GM12878 (cell line): ENCODE data around the gene RBBP8NL. TPM values are rescaled to one million over a fixed set of nuclear protein-coding genes. Genes with fewer than 3 reads are reported as not detected.

ENCODE experiments used
- ATAC-seq: fragments of 200-7000 bp; cut with Tn5 transposase; 3 replicates; pipeline ENCODE4 v1.9.1; 2020; ENCODE audit warnings: mild to moderate bottlenecking, moderate library complexity
- BruUV-seq: library from RNA; stranded (reverse); fragments of 400-500 nt; replicated peaks from 2 replicates; lab custom pipeline; 2021; lab: Mats Ljungman, UMichigan
- CTCF ChIA-PET: fragments of 300-600 bp; sonication (Branson Sonifier 250); formaldehyde crosslinking; extraction: SDS; loops from one replicate; lab custom pipeline; 2021; ENCODE audit warnings: inconsistent platforms; lab: Yijun Ruan, JAX
- POLR2A ChIA-PET: fragments of 350-600 bp; formaldehyde crosslinking; extraction: SDS; loops from one replicate; lab custom pipeline; 2021; ENCODE audit warnings: inconsistent platforms; lab: Charles Lee
- RAD21 ChIA-PET: fragments of 300-600 bp; sonication (Branson Sonifier 250); formaldehyde crosslinking; loops from one replicate; lab custom pipeline; 2023; ENCODE audit warnings: antibody characterized with exemption; ENCODE audit not compliant: unreplicated experiment; lab: Charles Lee
- SMC1A ChIA-PET: fragments of 300-600 bp; sonication (Branson Sonifier 250); formaldehyde crosslinking; loops from one replicate; lab custom pipeline; 2023; ENCODE audit not compliant: unreplicated experiment, uncharacterized antibody; lab: Charles Lee
- DNase-seq: peaks from one replicate; pipeline ENCODE4 v3.0.0-alpha.2; 2011; ENCODE audit warnings: low read depth, low spot score
- FAIRE-seq: peaks from 3 replicates; lab custom pipeline; 2011; peaks lifted over from hg19 to GRCh38; lab: Jason Lieb, UNC
- H2AFZ ChIP-seq: 2 replicates; pipeline ENCODE4 v1.6.0; 2011; ENCODE audit warnings: low read depth, low read length, control low read depth; ENCODE audit not compliant: control insufficient read depth
- H3K27ac ChIP-seq: 2 replicates; pipeline ENCODE4 v1.5.1; 2011; ENCODE audit warnings: control low read depth; ENCODE audit not compliant: control insufficient read depth, insufficient read depth
- H3K27me3 ChIP-seq, 2 experiments: replicated peaks in 1 of 2; 2 replicates each; pipeline versions ENCODE4 v1.6.0 to v1.6.1; 2011; ENCODE audit warnings: low read length in 1 of 2; ENCODE audit not compliant: control insufficient read depth in 2 of 2, insufficient read depth in 2 of 2
- H3K36me3 ChIP-seq, 2 experiments: 2 replicates each; pipeline ENCODE4 v1.5.1; 2011; ENCODE audit warnings: low read length in 1 of 2; ENCODE audit not compliant: control insufficient read depth in 2 of 2, insufficient read depth in 2 of 2
- H3K4me1 ChIP-seq: 2 replicates; pipeline ENCODE4 v1.6.1; 2011; ENCODE audit warnings: mild to moderate bottlenecking, low read length, moderate library complexity, mixed read lengths; ENCODE audit not compliant: control insufficient read depth, insufficient read depth
- H3K4me2 ChIP-seq: 2 replicates; pipeline ENCODE4 v1.6.0; 2011; ENCODE audit warnings: control low read depth; ENCODE audit not compliant: control insufficient read depth, insufficient read depth
- H3K4me3 ChIP-seq: fragments of 200-600 bp; sonication (generic); 2 replicates; pipeline ENCODE4 v1.5.1; 2016
- H3K79me2 ChIP-seq: 2 replicates; pipeline ENCODE4 v1.6.0; 2011; ENCODE audit warnings: low read length; ENCODE audit not compliant: control insufficient read depth, insufficient read depth
- H3K9ac ChIP-seq: 2 replicates; pipeline ENCODE4 v1.8.0; 2011; ENCODE audit warnings: low read length, control low read depth, mixed read lengths; ENCODE audit not compliant: control insufficient read depth, insufficient read depth
- H3K9me3 ChIP-seq: replicated peaks from 3 replicates; pipeline ENCODE4 v1.5.1; 2011; ENCODE audit warnings: mild to moderate bottlenecking, low read length; ENCODE audit not compliant: control insufficient read depth, insufficient read depth
- H4K20me1 ChIP-seq: 2 replicates; pipeline ENCODE4 v1.6.0; 2011; ENCODE audit not compliant: control insufficient read depth, insufficient read depth
- BRCA1 ChIP-seq: IDR thresholded peaks from 2 replicates; pipeline ENCODE4 v1.6.1; 2011; ENCODE audit warnings: low read depth, low read length, improper control_type of control experiment
- CBX3 ChIP-seq: fragments of 200-600 bp; sonication (generic); IDR thresholded peaks from 2 replicates; pipeline ENCODE4 v1.6.1; 2016; ENCODE audit warnings: low read depth, borderline replicate concordance
- HDGF ChIP-seq: fragments of 450-650 bp; IDR thresholded peaks from 2 replicates; pipeline ENCODE4 v1.6.1; 2016; ENCODE audit warnings: antibody characterized with exemption
- SUZ12 ChIP-seq: fragments of 200-600 bp; sonication (generic); IDR thresholded peaks from one replicate; pipeline ENCODE4 v1.6.1; 2018; ENCODE audit warnings: antibody characterized with exemption, mild to moderate bottlenecking; ENCODE audit not compliant: unreplicated experiment
- TBL1XR1 ChIP-seq: IDR thresholded peaks from 2 replicates; pipeline ENCODE4 v1.6.1; 2012; ENCODE audit warnings: low read depth, low read length, improper control_type of control experiment
- WGBS: methylation state at CpG from one replicate; pipeline ENCODE4 v1.1.6; 2016; ENCODE audit warnings: low lambda C conversion rate; ENCODE audit not compliant: insufficient replicate concordance, insufficient coverage; ENCODE audit errors: missing lambda C conversion rate; 5-methylcytosine and 5-hydroxymethylcytosine counted together
- in situ Hi-C: fragments of 300-500 bp; cut with MboI; formaldehyde crosslinking; loops from 9 replicates; pipeline ENCODE4 v1.14.3; 2018; ENCODE audit warnings: mixed read lengths
- intact Hi-C: fragments of 100-400 bp; cut with micrococcal nuclease; formaldehyde crosslinking; loops from one replicate; pipeline ENCODE4 v1.14.2; 2022; ENCODE audit not compliant: unreplicated experiment
- polyA plus RNA-seq, 11 experiments: library from polyadenylated mRNA; depleted of rRNA in 4 of 11; unstranded in 6 of 11; stranded (reverse) in 5 of 11; fragments of >200 nt; fragmentation: Nextera tagmentation in 4 of 11; fragmentation: Illumina TruSeq in 1 of 11; extraction: Ambion mirVana in 4 of 11; extraction: Trizol in 1 of 11; gene quantifications; 1 replicate in 1 of 11; 2 replicates in 10 of 11; pipeline versions ENCODE4 v1.2.1 to v1.2.3, GENCODE V29; 2011 to 2016; ENCODE audit warnings: inconsistent platforms in 2 of 11, missing spikeins in 2 of 11, low read depth in 1 of 11
- total RNA-seq, 4 experiments: library from RNA; depleted of rRNA in 3 of 4; stranded (reverse); fragments of >200 nt in 3 of 4; fragmentation: Illumina TruSeq in 1 of 4; extraction: Trizol in 1 of 4; gene quantifications; 2 replicates each; pipeline versions ENCODE4 v1.2.1 to v1.2.3, GENCODE V29; 2013 to 2021
- TF ChIP-seq, protein P1 (sequence below): fragments of 450-650 bp; IDR thresholded peaks from 2 replicates; pipeline ENCODE4 v1.6.1; 2016; ENCODE audit warnings: mild to moderate bottlenecking
- TF ChIP-seq, protein P2 (sequence below): IDR thresholded peaks from 2 replicates; pipeline ENCODE4 v1.6.1; 2012; ENCODE audit warnings: low read depth, low read length, improper control_type of control experiment
- TF ChIP-seq, protein P3 (sequence below): fragments of 450-650 bp; IDR thresholded peaks from 2 replicates; pipeline ENCODE4 v1.6.1; 2016; ENCODE audit warnings: mild to moderate bottlenecking

RBBP8NL gene
- total and polyA plus RNA-seq, 10 of the 15 experiments (the other 5 are each of a cell fraction or from before 2014, with no cell fraction given), result not detected

DNA sequence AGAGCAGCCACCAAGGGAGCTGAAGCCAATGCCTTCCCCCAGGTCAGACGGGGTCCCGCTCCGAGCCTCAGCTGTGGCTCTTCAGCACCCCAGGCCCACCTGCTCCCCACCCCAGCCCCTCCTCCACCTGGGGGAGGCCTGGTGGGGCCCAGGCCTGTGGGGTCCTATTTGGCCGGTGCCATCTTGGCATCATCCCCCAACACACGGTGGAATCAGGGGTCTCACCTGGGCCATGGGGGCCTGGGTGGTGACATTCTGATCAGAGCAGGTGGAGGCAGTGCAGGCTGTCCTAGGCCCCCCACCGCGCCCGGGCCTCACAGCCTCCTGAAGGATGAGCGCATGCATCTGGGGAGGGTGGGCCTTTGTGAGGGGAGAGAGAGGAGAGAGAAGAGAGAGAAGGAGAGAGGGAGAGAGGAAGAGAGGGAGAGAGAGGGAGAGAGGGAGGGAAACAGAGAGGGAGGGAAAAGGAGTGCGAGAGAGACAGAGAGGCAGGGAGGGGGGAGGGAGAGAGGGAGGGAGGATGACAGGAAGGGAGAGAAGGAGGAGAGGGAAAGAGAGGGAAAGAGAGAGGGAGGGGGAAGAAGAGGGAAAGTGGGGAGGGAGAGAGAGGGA is 23.9 kb upstream of the RBBP8NL start:
- 32% methylated on average over 6 of the region's 10 CpGs for WGBS
- in situ Hi-C loops, result no loop called here

DNA sequence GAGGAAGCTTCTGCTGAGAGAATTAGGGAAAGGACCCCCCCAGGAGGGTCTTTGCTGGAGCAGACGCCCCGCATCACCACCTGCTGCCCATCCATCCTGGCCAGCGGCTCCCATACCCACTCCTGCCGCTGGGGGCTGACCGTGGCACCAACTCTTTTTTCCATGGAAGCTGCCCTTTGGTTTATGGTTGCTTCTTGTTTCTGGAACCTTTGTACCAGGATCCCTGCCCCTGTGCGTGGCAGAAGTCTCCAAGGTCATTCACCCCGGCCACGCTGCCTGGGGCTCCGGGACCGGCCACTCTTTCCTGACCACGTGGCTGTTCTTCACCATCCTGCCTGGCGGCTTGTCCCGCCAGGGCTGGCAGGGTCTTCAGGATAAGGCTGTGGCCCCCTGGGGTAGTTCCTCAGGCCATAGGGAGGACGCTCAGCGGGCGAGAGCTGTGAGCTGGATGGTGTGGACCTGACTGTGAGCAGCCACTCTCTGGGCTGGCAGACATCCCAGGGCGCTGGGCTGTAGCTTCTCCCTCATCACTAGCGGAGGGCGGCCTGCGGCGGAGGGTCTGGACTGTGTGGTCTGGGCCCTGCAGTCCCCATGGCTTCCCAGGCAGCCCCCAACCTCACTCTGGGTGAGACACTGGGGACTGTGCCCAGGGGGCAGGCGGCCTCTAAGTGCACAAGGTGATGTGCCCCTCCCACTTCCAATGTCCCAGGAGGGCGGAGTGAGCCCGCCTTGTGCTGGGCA is 22.8 kb upstream of the RBBP8NL start:
- H2AFZ ChIP-seq, result no peak overlapping the region
- intact Hi-C loops (no loop called here), in situ Hi-C loops (no loop called here)
- H3K79me2 ChIP-seq, result no peaks in the 10 kb centered on the region
- H4K20me1 ChIP-seq, result no peaks in the 10 kb centered on the region
- H3K36me3 ChIP-seq, result no peaks in the 10 kb centered on the region
- H3K4me2 ChIP-seq, result no peak overlapping the region
- ChIA-PET SMC1A (no interaction called here), CTCF (no interaction called here), RAD21 (no interaction called here), POLR2A (no interaction called here)
- DNase-seq, result no peak
- peaks cover 0 to 2% of the 10 kb centered on the region in 2 experiments; a peak in 2 of 4 replicates for H3K27me3 ChIP-seq
- no peak; the same call in 2 of the 3 replicates for ATAC-seq
- H3K4me3 ChIP-seq, result no peak overlapping the region
- WGBS, result 22% methylated on average over 24 of the region's 24 CpGs
- H3K9ac ChIP-seq, result no peak overlapping the region
- H3K27ac ChIP-seq, result no peak overlapping the region
- no peak for FAIRE-seq
- BruUV-seq, result no TSS peak
- H3K4me1 ChIP-seq, result no peaks in the 10 kb centered on the region
- H3K9me3 ChIP-seq, result no peaks in the 10 kb centered on the region
- TF ChIP-seq, protein P1, sequence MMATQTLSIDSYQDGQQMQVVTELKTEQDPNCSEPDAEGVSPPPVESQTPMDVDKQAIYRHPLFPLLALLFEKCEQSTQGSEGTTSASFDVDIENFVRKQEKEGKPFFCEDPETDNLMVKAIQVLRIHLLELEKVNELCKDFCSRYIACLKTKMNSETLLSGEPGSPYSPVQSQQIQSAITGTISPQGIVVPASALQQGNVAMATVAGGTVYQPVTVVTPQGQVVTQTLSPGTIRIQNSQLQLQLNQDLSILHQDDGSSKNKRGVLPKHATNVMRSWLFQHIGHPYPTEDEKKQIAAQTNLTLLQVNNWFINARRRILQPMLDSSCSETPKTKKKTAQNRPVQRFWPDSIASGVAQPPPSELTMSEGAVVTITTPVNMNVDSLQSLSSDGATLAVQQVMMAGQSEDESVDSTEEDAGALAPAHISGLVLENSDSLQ, result no peak
- no peak for TF ChIP-seq TBL1XR1
- TF ChIP-seq, protein P2, sequence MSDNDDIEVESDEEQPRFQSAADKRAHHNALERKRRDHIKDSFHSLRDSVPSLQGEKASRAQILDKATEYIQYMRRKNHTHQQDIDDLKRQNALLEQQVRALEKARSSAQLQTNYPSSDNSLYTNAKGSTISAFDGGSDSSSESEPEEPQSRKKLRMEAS, result no peak
- TF ChIP-seq SUZ12, result no peak
- TF ChIP-seq BRCA1, result no peak
- TF ChIP-seq, protein P3, sequence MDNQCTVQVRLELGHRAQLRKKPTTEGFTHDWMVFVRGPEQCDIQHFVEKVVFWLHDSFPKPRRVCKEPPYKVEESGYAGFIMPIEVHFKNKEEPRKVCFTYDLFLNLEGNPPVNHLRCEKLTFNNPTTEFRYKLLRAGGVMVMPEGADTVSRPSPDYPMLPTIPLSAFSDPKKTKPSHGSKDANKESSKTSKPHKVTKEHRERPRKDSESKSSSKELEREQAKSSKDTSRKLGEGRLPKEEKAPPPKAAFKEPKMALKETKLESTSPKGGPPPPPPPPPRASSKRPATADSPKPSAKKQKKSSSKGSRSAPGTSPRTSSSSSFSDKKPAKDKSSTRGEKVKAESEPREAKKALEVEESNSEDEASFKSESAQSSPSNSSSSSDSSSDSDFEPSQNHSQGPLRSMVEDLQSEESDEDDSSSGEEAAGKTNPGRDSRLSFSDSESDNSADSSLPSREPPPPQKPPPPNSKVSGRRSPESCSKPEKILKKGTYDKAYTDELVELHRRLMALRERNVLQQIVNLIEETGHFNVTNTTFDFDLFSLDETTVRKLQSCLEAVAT, result no peak
- TF ChIP-seq CBX3, result no peak
- TF ChIP-seq HDGF, result no peak

More for the DNA sequence above, 23.9 kb upstream of the RBBP8NL start:
- BruUV-seq, result no TSS peak
- TF ChIP-seq SUZ12, result no peak
- ChIA-PET RAD21 (no interaction called here), POLR2A (no interaction called here), CTCF (no interaction called here), SMC1A (no interaction called here)
- H3K4me3 ChIP-seq, result no peak overlapping the region
- no peaks in the 10 kb centered on the region for H3K36me3 ChIP-seq
- FAIRE-seq (no peak), DNase-seq (no peak), ATAC-seq (no peak)
- no peaks in the 10 kb centered on the region for H4K20me1 ChIP-seq
- H3K27me3 ChIP-seq, result peaks cover 0 to 5% of the 10 kb centered on the region in 2 experiments; a peak in 3 of 4 replicates
- H3K9me3 ChIP-seq, result no peaks in the 10 kb centered on the region
- no peak overlapping the region for H3K4me2 ChIP-seq
- H3K79me2 ChIP-seq, result no peaks in the 10 kb centered on the region
- intact Hi-C loops, result no loop called here
- no peak overlapping the region for H3K9ac ChIP-seq
- no peak overlapping the region for H3K27ac ChIP-seq
- H3K4me1 ChIP-seq, result no peaks in the 10 kb centered on the region
- H2AFZ ChIP-seq, result no peak overlapping the region
